ENCODE data around the gene ATP1A1.
A peak's percentile ranks its signal among the peaks of the same experiment; 100 is the strongest.

The ATP1A1 gene

DNA sequence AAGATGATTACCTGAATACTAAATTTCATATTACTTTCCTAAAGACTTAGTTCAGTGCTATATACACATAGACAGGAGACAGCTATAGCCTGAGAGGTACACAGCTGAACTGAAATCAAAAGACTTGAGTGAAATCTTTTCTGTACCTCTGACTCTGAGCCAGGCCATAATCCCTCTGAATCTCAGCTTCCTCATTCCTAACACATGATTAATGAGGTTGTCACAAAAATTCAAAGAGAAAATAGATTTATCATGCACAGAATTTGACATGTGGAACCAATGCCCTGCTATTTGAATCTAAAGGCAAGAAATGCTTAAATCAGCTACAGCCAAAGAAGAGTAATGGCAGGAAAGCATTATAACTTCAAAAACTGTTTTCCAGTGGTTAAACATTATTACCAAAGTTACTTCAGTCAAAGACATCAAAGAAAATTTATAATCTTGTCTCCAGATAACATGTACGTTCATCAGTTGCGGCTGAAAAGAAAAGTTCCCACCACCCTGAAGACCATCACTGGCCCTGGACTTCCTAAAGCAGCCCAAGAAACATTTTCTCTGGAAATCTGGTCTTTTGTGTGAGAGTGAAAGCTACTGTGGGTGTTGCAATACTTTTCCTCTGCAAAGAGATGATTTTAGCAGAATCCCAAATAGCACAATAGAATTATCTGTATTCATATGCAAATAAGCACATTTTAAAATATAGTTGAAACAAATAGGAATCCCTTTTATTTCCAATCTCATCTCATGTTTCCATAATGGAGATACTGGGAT, 13.8 kb upstream of the ATP1A1 start:
- Histone ChIP-seq H3K79me2 (ENCODE audit: control insufficient read depth, insufficient read depth, low read length, unreplicated experiment) (no peaks in the 10 kb centered on the region), H3K4me1 (ENCODE audit: control insufficient read depth, insufficient read depth, low read length, unreplicated experiment) (peaks cover 28% of the 10 kb centered on the region), H3K27ac (ENCODE audit: low read depth, low read length) (peak overlapping the region; percentile 1), H3K4me3 (ENCODE audit: low read depth, low read length) (peak overlapping the region; percentile 4; the same call in 1 of the 2 replicates), H2AFZ (ENCODE audit: low read length, unreplicated experiment) (no peak overlapping the region), H3K36me3 (ENCODE audit: insufficient read depth, low read length) (no peaks in the 10 kb centered on the region), H3K27me3 (ENCODE audit: insufficient read depth, low read length) (no peaks in the 10 kb centered on the region)

DNA sequence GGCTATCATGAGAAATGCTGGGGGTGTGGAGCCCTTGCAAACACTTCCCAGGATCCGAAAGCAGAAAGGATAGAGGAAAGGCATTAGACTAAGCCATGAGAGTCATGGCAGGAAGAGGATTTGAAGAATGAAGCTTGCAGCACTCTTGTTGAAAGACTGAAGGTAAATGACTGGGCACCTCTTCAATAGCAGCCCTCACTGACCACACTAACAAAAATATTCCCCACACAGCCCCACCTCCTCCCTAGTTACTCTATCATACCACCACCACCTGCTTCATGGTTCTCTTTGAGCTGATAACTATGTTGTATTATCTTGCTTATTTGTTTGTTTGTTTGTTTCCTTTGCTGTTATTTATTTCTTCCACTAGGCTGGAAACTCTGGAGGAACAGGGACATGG, 13.2 kb upstream of the ATP1A1 start:
- no peak overlapping the region for H3K4me3 ChIP-seq (ENCODE audit: low read depth, low read length)
- peaks cover 28% of the 10 kb centered on the region for H3K4me1 ChIP-seq (ENCODE audit: control insufficient read depth, insufficient read depth, low read length, unreplicated experiment)

DNA sequence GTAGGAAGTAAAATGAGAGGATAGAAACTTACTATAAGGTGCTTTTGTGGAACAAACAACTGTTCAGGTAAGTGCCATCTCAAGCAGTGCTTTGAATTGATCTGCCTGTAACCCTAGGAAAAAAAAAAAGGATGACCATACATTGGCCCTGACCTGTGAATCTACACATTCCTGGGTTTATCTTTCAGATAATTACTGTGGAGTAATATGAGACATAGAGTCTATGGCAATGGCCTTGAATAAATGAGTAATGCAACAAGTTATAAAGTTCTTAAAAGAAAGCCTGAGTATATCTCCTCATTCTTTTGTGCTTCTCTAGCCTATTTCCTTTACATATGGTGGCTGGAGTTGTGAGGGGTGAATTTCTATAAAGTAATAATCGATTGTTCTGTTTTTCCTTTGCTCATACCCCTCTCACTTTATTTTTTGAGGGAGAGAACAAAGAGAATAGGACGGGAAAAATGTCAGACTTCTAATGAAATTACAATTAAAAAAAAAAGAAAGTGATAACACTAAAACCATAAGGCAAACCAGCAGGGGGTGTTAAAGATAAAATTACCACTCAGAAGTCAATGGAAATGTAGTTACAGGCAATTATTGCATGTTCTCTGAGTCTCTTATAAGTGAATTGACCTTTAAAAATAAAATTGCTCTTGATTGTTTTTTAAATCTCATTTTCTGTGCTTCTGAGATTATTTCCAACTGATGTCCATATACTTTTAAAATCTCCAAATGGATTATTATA, 12.4 kb upstream of the ATP1A1 start:
- peaks cover 28% of the 10 kb centered on the region for H3K4me1 ChIP-seq (ENCODE audit: control insufficient read depth, insufficient read depth, low read length, unreplicated experiment)
- no peak overlapping the region for H3K27ac ChIP-seq (ENCODE audit: low read depth, low read length)
- no peaks in the 10 kb centered on the region for H3K79me2 ChIP-seq (ENCODE audit: control insufficient read depth, insufficient read depth, low read length, unreplicated experiment)
- no peak overlapping the region for H2AFZ ChIP-seq (ENCODE audit: low read length, unreplicated experiment)
- no peaks in the 10 kb centered on the region for H3K36me3 ChIP-seq (ENCODE audit: insufficient read depth, low read length)
- no peak overlapping the region for H3K4me3 ChIP-seq (ENCODE audit: low read depth, low read length)
- H3K27me3 ChIP-seq (ENCODE audit: insufficient read depth, low read length) = no peaks in the 10 kb centered on the region

More for the DNA sequence above, 13.2 kb upstream of the ATP1A1 start:
- H3K27ac ChIP-seq (ENCODE audit: low read depth, low read length) = no peak overlapping the region
- H3K36me3 ChIP-seq (ENCODE audit: insufficient read depth, low read length) = no peaks in the 10 kb centered on the region
- H3K27me3 ChIP-seq (ENCODE audit: insufficient read depth, low read length) = no peaks in the 10 kb centered on the region
- H2AFZ ChIP-seq (ENCODE audit: low read length, unreplicated experiment) = no peak overlapping the region
- H3K79me2 ChIP-seq (ENCODE audit: control insufficient read depth, insufficient read depth, low read length, unreplicated experiment) = no peaks in the 10 kb centered on the region

DNA sequence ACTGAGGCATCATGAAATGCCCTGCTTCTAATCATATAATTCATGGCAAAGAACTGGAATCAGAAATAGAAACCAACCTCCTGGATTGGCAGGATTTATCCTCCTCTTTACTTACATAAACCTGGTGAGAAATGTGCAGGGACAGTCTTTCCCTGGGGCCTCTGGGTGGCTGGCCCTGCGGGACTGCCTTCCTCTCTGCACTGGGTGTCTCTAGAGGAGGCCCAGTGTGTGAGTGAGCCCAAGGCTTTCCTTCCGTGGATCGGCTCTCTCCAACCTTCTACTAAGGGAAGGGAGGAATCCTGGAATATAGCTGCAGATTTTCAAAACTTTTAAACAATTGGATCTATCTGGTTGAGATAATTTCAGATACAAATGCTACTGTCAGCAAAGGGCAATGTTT, 11.4 kb upstream of the ATP1A1 start:
- Histone ChIP-seq H3K4me3 (ENCODE audit: low read depth, low read length) (no peak overlapping the region), H3K4me1 (ENCODE audit: control insufficient read depth, insufficient read depth, low read length, unreplicated experiment) (peaks cover 23% of the 10 kb centered on the region)

DNA sequence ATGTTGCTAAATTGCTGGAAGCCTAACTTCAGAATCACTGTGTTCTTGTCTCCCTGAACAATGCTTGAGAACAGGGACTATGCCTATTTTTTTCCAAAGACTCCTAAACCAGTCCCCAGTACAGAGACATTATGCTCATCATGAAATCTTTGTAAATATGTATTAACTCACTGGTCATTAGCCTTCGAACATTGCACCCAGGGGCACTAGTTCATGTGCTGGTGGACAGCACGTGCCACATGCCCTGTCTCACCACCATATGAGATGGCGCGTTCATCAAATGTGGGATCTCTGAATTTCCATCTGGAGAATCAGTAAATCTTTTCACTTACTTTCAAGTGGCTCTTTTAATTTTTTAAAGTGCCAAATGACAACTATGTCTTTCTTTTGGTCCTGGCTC, 11.0 kb upstream of the ATP1A1 start:
- peaks cover 19% of the 10 kb centered on the region for H3K4me1 ChIP-seq (ENCODE audit: control insufficient read depth, insufficient read depth, low read length, unreplicated experiment)
- H3K4me3 ChIP-seq (ENCODE audit: low read depth, low read length) = no peak overlapping the region
- no peak overlapping the region for H3K27ac ChIP-seq (ENCODE audit: low read depth, low read length)
- H3K27me3 ChIP-seq (ENCODE audit: insufficient read depth, low read length) = peaks cover 3% of the 10 kb centered on the region; the same call in 1 of the 2 replicates
- H3K79me2 ChIP-seq (ENCODE audit: control insufficient read depth, insufficient read depth, low read length, unreplicated experiment) = no peaks in the 10 kb centered on the region
- no peaks in the 10 kb centered on the region for H3K36me3 ChIP-seq (ENCODE audit: insufficient read depth, low read length)
- H2AFZ ChIP-seq (ENCODE audit: low read length, unreplicated experiment) = no peak overlapping the region

More for the DNA sequence above, 11.4 kb upstream of the ATP1A1 start:
- Histone ChIP-seq H3K36me3 (ENCODE audit: insufficient read depth, low read length) (no peaks in the 10 kb centered on the region), H2AFZ (ENCODE audit: low read length, unreplicated experiment) (no peak overlapping the region), H3K27ac (ENCODE audit: low read depth, low read length) (no peak overlapping the region), H3K27me3 (ENCODE audit: insufficient read depth, low read length) (no peaks in the 10 kb centered on the region), H3K79me2 (ENCODE audit: control insufficient read depth, insufficient read depth, low read length, unreplicated experiment) (no peaks in the 10 kb centered on the region)

DNA sequence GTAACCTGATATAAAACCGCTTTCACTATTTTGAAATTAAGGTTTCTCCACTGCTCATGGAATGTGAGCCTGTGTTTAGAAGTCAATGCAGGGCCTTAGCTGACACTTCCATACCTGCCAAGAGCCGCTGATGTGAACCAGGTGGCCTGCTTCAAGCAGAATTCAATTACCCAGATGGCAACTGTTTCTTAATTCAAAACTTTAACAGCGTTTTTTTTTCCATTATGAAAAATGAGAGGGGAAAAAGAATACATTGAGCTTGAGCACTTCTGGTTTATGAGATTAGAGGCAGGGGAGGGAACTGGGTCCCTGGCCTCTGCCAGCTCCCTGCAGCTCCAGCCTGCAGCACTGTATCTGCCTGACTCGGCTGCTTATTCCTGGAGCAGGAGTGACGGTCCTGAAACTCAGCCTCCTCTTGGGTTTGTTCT, 7.7 kb upstream of the ATP1A1 start:
- Histone ChIP-seq H3K4me3 (ENCODE audit: low read depth, low read length) (no peak overlapping the region), H3K27me3 (ENCODE audit: insufficient read depth, low read length) (peaks cover 4% of the 10 kb centered on the region; the same call in 1 of the 2 replicates), H3K27ac (ENCODE audit: low read depth, low read length) (no peak overlapping the region), H3K4me1 (ENCODE audit: control insufficient read depth, insufficient read depth, low read length, unreplicated experiment) (no peaks in the 10 kb centered on the region), H2AFZ (ENCODE audit: low read length, unreplicated experiment) (no peak overlapping the region), H3K79me2 (ENCODE audit: control insufficient read depth, insufficient read depth, low read length, unreplicated experiment) (no peaks in the 10 kb centered on the region), H3K36me3 (ENCODE audit: insufficient read depth, low read length) (no peaks in the 10 kb centered on the region)

DNA sequence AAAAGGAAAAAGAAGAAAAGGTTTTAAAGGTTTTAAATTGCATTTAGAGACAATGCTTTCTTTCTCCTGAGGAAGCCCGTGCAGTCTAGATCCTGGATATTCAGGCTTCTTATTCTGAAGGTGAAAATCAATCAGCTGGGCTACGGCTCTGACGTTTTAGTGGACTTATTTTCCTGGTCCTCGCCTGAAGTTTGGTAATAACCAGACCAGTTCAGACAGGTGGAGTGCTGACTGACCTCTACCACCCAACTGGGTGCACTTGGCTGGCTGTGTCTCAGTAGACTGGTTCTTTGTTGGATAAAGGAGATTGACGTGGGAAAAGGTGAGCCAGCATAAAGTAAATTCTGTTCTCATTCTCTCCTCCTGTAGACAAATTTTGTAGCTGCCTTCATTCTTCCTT, 7.2 kb upstream of the ATP1A1 start:
- H3K27me3 ChIP-seq (ENCODE audit: insufficient read depth, low read length) = peaks cover 4% of the 10 kb centered on the region; the same call in 1 of the 2 replicates
- no peak overlapping the region for H3K27ac ChIP-seq (ENCODE audit: low read depth, low read length)
- no peaks in the 10 kb centered on the region for H3K4me1 ChIP-seq (ENCODE audit: control insufficient read depth, insufficient read depth, low read length, unreplicated experiment)
- H2AFZ ChIP-seq (ENCODE audit: low read length, unreplicated experiment) = no peak overlapping the region
- H3K4me3 ChIP-seq (ENCODE audit: low read depth, low read length) = no peak overlapping the region
- H3K36me3 ChIP-seq (ENCODE audit: insufficient read depth, low read length) = no peaks in the 10 kb centered on the region
- no peaks in the 10 kb centered on the region for H3K79me2 ChIP-seq (ENCODE audit: control insufficient read depth, insufficient read depth, low read length, unreplicated experiment)

DNA sequence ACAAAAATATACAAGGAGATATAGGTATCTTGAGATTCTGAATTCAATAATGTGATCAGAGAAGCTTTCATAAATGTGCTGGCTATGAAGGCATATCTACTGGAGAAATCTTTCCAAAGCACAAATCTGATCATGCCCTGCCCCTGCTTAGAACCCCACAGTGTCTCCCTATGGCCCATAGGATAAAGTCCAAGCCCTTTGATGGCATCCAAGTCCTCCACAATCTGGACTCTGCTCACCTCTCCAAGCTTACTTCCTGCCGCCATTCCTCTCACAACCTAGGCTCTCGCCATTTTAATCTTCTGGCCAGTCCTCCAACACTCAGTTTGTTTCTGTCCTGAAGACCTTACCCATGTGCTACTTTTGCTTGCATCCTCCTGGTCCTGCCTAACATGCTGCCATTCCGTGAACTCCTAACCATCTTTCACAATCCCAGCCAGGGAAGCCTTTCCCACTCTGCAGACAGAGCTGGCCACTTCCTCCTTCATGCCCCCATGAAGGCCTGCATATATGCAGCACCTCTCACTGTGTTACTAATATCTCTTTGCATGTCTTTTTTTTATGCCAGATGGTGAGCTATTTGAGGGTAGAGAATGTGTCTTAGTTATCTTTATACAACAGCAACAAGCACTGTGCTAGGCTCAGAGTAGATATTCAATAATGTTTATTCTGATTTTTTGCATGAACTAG, 5.6 kb upstream of the ATP1A1 start:
- Histone ChIP-seq H3K4me3 (ENCODE audit: low read depth, low read length) (no peak overlapping the region), H3K79me2 (ENCODE audit: control insufficient read depth, insufficient read depth, low read length, unreplicated experiment) (no peaks in the 10 kb centered on the region), H3K4me1 (ENCODE audit: control insufficient read depth, insufficient read depth, low read length, unreplicated experiment) (no peaks in the 10 kb centered on the region), H2AFZ (ENCODE audit: low read length, unreplicated experiment) (no peak overlapping the region), H3K27ac (ENCODE audit: low read depth, low read length) (no peak overlapping the region), H3K36me3 (ENCODE audit: insufficient read depth, low read length) (no peaks in the 10 kb centered on the region), H3K27me3 (ENCODE audit: insufficient read depth, low read length) (peaks cover 4% of the 10 kb centered on the region; the same call in 1 of the 2 replicates)

DNA sequence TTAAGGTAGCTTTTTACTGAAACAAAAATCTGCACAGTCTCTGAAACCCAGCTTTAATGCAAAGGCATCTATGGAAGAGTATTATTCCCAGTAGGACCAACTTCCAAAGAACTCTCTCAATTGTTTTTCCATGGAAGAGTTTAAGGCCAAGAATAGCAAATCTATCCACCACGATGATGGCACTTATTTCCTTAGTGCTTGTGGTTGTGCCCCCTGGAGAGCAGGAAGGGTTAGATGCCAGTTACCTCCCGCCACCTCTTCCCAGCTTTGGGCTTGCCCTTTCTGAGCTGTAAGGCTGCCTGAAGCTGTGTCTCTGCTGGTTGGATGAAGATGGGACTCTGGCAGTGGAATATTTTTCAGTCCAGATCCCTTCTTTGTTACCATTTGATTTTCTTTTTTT, 4.8 kb upstream of the ATP1A1 start:
- no peak overlapping the region for H2AFZ ChIP-seq (ENCODE audit: low read length, unreplicated experiment)
- no peaks in the 10 kb centered on the region for H3K79me2 ChIP-seq (ENCODE audit: control insufficient read depth, insufficient read depth, low read length, unreplicated experiment)
- H3K27ac ChIP-seq (ENCODE audit: low read depth, low read length) = no peak overlapping the region
- H3K4me1 ChIP-seq (ENCODE audit: control insufficient read depth, insufficient read depth, low read length, unreplicated experiment) = no peaks in the 10 kb centered on the region
- no peaks in the 10 kb centered on the region for H3K36me3 ChIP-seq (ENCODE audit: insufficient read depth, low read length)
- no peak overlapping the region for H3K4me3 ChIP-seq (ENCODE audit: low read depth, low read length)
- H3K27me3 ChIP-seq (ENCODE audit: insufficient read depth, low read length) = peaks cover 4% of the 10 kb centered on the region; the same call in 1 of the 2 replicates

DNA sequence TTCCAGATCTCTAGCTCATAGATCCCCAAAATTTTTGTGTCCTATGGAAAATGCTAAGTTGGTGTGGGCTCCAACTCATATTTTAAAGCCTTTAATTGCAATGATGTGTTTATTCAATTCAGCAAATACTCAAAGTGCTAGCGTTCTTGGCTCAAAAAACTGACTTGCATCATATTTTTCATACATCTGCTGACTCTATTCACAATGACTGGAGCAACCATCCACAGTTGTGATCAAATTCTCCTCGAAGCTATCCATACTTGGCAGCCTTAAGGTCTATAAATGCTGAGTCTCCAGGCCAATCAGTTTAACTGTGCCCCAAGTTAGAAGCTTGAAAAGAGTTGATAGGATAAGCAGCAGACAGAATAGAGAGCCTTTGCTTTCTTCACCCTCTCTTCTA, 2.9 kb upstream of the ATP1A1 start:
- H3K27ac ChIP-seq (ENCODE audit: low read depth, low read length) = no peak overlapping the region
- peaks cover 14% of the 10 kb centered on the region for H3K79me2 ChIP-seq (ENCODE audit: control insufficient read depth, insufficient read depth, low read length, unreplicated experiment)
- H3K27me3 ChIP-seq (ENCODE audit: insufficient read depth, low read length) = peaks cover 4% of the 10 kb centered on the region; the same call in 1 of the 2 replicates
- H3K36me3 ChIP-seq (ENCODE audit: insufficient read depth, low read length) = no peaks in the 10 kb centered on the region
- peaks cover 7% of the 10 kb centered on the region for H3K4me1 ChIP-seq (ENCODE audit: control insufficient read depth, insufficient read depth, low read length, unreplicated experiment)
- no peak overlapping the region for H3K4me3 ChIP-seq (ENCODE audit: low read depth, low read length)
- H2AFZ ChIP-seq (ENCODE audit: low read length, unreplicated experiment) = no peak overlapping the region

Measured in ACC112 (cell line).